T-cell (primary cell): ENCODE data around the gene SMOC1. TPM values are rescaled to one million over a fixed set of nuclear protein-coding genes. Genes with fewer than 3 reads are reported as not detected.

ENCODE experiments used
- ATAC-seq, 4 experiments: fragments of 200-7000 bp in 3 of 4; fragments of 150-1000 bp in 1 of 4; cut with Tn5 transposase; replicated peaks in 1 of 4; 1 replicate in 3 of 4; 2 replicates in 1 of 4; pipeline ENCODE4 v1.10.0; 2021; ENCODE audit warnings: moderate library complexity in 3 of 4, mild to moderate bottlenecking in 2 of 4, moderate number of reproducible peaks in 1 of 4
- CTCF ChIA-PET, 2 donors: fragments of 300-600 bp; sonication (Branson Sonifier 250); formaldehyde crosslinking; loops; one replicate each; lab custom pipeline; 2022; ENCODE audit warnings: antibody characterized with exemption in 2 of 2; lab: Charles Lee
- POLR2A ChIA-PET, 2 donors: fragments of 300-600 bp; sonication (Branson Sonifier 250); formaldehyde crosslinking; loops; one replicate each; lab custom pipeline; 2022; ENCODE audit warnings: antibody characterized with exemption in 2 of 2; lab: Charles Lee
- DNase-seq, 35 experiments: peaks; one replicate each; pipeline versions ENCODE4 v3.0.0 to v3.0.0-alpha.2; 2013 to 2023
- H3K27ac ChIP-seq: one replicate; pipeline ENCODE4 v1.5.1; 2013; ENCODE audit warnings: low read length
- H3K27me3 ChIP-seq, 2 experiments: replicated peaks in 1 of 2; 1 replicate in 1 of 2; 2 replicates in 1 of 2; pipeline versions ENCODE4 v1.6.1 to v1.7.0; 2013; ENCODE audit warnings: low read length in 1 of 2, mixed read lengths in 1 of 2; ENCODE audit not compliant: control insufficient read depth in 2 of 2, insufficient read depth in 2 of 2; ENCODE audit errors: extremely low read depth in 1 of 2
- H3K36me3 ChIP-seq, 2 donors: 1 replicate in 1 of 2; 2 replicates in 1 of 2; pipeline versions ENCODE4 v1.6.1 to v1.7.0; 2013; ENCODE audit warnings: low read length in 1 of 2; ENCODE audit not compliant: control insufficient read depth in 2 of 2, insufficient read depth in 1 of 2; ENCODE audit errors: extremely low read depth in 1 of 2
- H3K4me1 ChIP-seq, 2 experiments: 1 replicate in 1 of 2; 2 replicates in 1 of 2; pipeline versions ENCODE4 v1.6.1 to v1.7.0; 2013; ENCODE audit warnings: low read length in 2 of 2, mixed read lengths in 1 of 2; ENCODE audit not compliant: insufficient read depth in 2 of 2, control insufficient read depth in 1 of 2; ENCODE audit errors: extremely low read depth in 1 of 2
- H3K4me3 ChIP-seq, 2 donors: 1 replicate in 1 of 2; 2 replicates in 1 of 2; pipeline versions ENCODE4 v1.5.1 to v1.7.0; 2013; ENCODE audit warnings: mild to moderate bottlenecking in 2 of 2, low read length in 1 of 2, moderate library complexity in 1 of 2; ENCODE audit not compliant: control insufficient read depth in 1 of 2; ENCODE audit errors: extremely low read depth in 1 of 2
- H3K9me3 ChIP-seq: 2 replicates; pipeline ENCODE4 v1.7.0; 2013
- H3K27ac Mint-ChIP-seq, 2 donors: one replicate each; pipeline ENCODE4 v1.8.0; 2020 to 2021; ENCODE audit warnings: mild to moderate bottlenecking in 2 of 2, mixed read lengths in 2 of 2
- H3K27me3 Mint-ChIP-seq, 2 donors: one replicate each; pipeline ENCODE4 v1.8.0; 2021 to 2022; ENCODE audit warnings: mixed read lengths in 2 of 2
- H3K36me3 Mint-ChIP-seq: one replicate; pipeline ENCODE4 v1.8.0; 2021; ENCODE audit warnings: mixed read lengths
- H3K4me1 Mint-ChIP-seq, 3 donors: one replicate each; pipeline ENCODE4 v1.8.0; 2020 to 2022; ENCODE audit warnings: mixed read lengths in 3 of 3, mild to moderate bottlenecking in 1 of 3
- H3K4me3 Mint-ChIP-seq, 3 donors: one replicate each; pipeline ENCODE4 v1.8.0; 2020 to 2022; ENCODE audit warnings: mild to moderate bottlenecking in 3 of 3, mixed read lengths in 3 of 3, moderate library complexity in 3 of 3
- H3K9me3 Mint-ChIP-seq, 3 donors: one replicate each; pipeline ENCODE4 v1.8.0; 2020 to 2022; ENCODE audit warnings: mixed read lengths in 3 of 3
- WGBS: methylation state at CpG from one replicate; pipeline ENCODE4 v1.1.5; 2013; ENCODE audit warnings: missing lambda C conversion rate; ENCODE audit not compliant: insufficient coverage; 5-methylcytosine and 5-hydroxymethylcytosine counted together
- total RNA-seq, 35 experiments: library from RNA in 6 of 35; stranded (reverse) in 6 of 35; fragments of 120-200 nt in 1 of 35; gene quantifications; one replicate each; pipeline versions ENCODE4 v1.2.1 to v1.2.4 and lab custom pipeline; 2013 to 2026

The SMOC1 gene
- total RNA-seq, 5 donors from 2014 or later (not counting 1 experiment from before 2014, with no cell fraction given), result not detected

DNA sequence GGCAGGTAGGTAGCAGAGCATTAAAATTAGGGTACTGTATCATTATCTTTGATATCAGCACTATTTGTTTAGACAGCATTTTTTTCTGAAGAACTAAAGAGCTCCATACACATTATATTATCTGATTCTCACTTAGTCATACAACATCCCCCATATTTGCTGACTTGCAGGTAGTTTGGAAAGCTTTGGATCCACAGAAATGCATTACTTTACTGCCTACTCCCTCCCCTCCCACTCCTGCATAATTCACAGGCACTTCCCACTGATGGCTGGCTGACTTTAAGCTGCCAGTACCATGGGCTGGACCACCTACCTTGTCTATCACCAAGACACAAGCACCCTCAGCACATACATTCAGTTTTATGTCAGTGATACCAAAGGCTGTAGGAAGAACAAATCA is 199.1 kb downstream of the SMOC1 start:
- POLR2A ChIA-PET, result no interaction called here
- Mint-ChIP-seq H3K36me3 (no peaks in the 10 kb centered on the region), H3K27me3 (peaks cover 28 to 37% of the 10 kb centered on the region in 2 donors)

DNA sequence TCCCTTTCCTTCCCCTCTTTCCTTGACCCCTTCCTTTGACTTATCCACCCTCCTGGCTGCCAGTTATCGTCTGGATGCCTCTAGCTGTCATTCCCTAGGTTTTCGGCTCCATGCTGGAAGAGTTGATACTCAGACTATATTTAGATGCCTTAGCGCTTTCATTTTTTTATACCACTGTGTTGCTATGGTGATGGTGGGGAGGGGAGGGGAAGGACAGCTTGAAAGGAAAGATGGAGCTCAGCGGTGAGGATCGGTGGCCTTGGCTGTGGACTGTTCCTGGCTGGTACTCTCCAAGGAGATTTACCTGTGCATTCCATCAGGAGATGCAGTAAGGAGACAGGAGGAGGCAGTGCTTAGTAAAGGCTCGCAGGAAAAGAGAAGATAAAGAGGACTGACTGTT is 200.9 kb downstream of the SMOC1 start:
- DNase-seq, result no peak
- 100% methylated on average over 2 of the region's 6 CpGs for WGBS
- Mint-ChIP-seq H3K36me3 (no peaks in the 10 kb centered on the region), H3K4me3 (no peak overlapping the region), H3K9me3 (no peaks in the 10 kb centered on the region), H3K27me3 (peaks cover 26 to 45% of the 10 kb centered on the region in 2 donors), H3K27ac (no peak overlapping the region), H3K4me1 (no peaks in the 10 kb centered on the region)
- Histone ChIP-seq H3K4me3 (no peak overlapping the region), H3K27ac (no peak overlapping the region), H3K4me1 (no peaks in the 10 kb centered on the region), H3K27me3 (peaks cover 0 to 2% of the 10 kb centered on the region in 2 experiments), H3K36me3 (no peaks in the 10 kb centered on the region), H3K9me3 (no peaks in the 10 kb centered on the region)
- no peak for ATAC-seq
- CTCF ChIA-PET, result no interaction called here
- POLR2A ChIA-PET, result no interaction called here

More for the DNA sequence above, 199.1 kb downstream of the SMOC1 start:
- Mint-ChIP-seq H3K4me3 (no peak overlapping the region), H3K4me1 (no peaks in the 10 kb centered on the region), H3K27ac (no peak overlapping the region), H3K9me3 (no peaks in the 10 kb centered on the region)
- no peaks in the 10 kb centered on the region for H3K4me1 ChIP-seq
- H3K36me3 ChIP-seq, result no peaks in the 10 kb centered on the region
- ATAC-seq (no peak), DNase-seq (no peak)
- no peaks in the 10 kb centered on the region for H3K9me3 ChIP-seq
- no peak overlapping the region for H3K27ac ChIP-seq
- no peak overlapping the region for H3K4me3 ChIP-seq
- CTCF ChIA-PET, result no interaction called here
- peaks cover 0 to 4% of the 10 kb centered on the region in 2 experiments for H3K27me3 ChIP-seq

Other genes starting within 250 kb of the SMOC1 start
- 1,000 to 10,000 TPM in 2 of 5 donors, 100 to 1,000 TPM in 3; 788 to 1,543 (median 848) TPM for gene SRSF5, start 112.3 kb upstream of the SMOC1 start, total RNA-seq
- gene SLC10A1, start 82.2 kb upstream of the SMOC1 start, total RNA-seq, result under 1 TPM in 1 of 5 donors, not detected in 4; 0.13 TPM